Psoas muscle (tissue), 8 donors: ENCODE results near the gene VSNL1. TPM values are rescaled to one million over a fixed set of nuclear protein-coding genes. Genes with fewer than 3 reads are reported as not detected.

Experiments used
- ATAC-seq, 4 donors: fragments of 200-7000 bp; cut with Tn5 transposase; one replicate each; pipeline ENCODE4 v1.9.1; 2020; ENCODE audit warnings: moderate library complexity in 3 of 4, mild to moderate bottlenecking in 2 of 4
- DNase-seq, 2 donors: peaks; one replicate each; pipeline ENCODE4 v3.0.0-alpha.2; 2020
- H3K27ac ChIP-seq: fragments of 200-600 bp; one replicate; pipeline ENCODE4 v1.8.0; 2022
- H3K27me3 ChIP-seq, 3 donors: fragments of 200-600 bp in 1 of 3; one replicate each; pipeline versions ENCODE4 v1.6.1 to v1.8.0; 2013 to 2022; ENCODE audit warnings: low read length in 2 of 3, mild to moderate bottlenecking in 2 of 3, moderate library complexity in 1 of 3; ENCODE audit not compliant: insufficient read depth in 3 of 3
- H3K36me3 ChIP-seq, 2 donors: fragments of 200-600 bp in 1 of 2; one replicate each; pipeline versions ENCODE4 v1.6.1 to v1.8.0; 2013 to 2022; ENCODE audit warnings: low read depth in 1 of 2, mild to moderate bottlenecking in 1 of 2, moderate library complexity in 1 of 2; ENCODE audit not compliant: insufficient read depth in 1 of 2
- H3K4me1 ChIP-seq: fragments of 200-600 bp; one replicate; pipeline ENCODE4 v1.8.0; 2022
- H3K4me3 ChIP-seq: fragments of 200-600 bp; one replicate; pipeline ENCODE4 v1.8.0; 2022; ENCODE audit warnings: mild to moderate bottlenecking
- H3K9me3 ChIP-seq: fragments of 200-600 bp; one replicate; pipeline ENCODE4 v1.8.0; 2022
- WGBS, 3 donors: extraction: QIAGEN DNeasy Blood & Tissue Kit; methylation state at CpG; one replicate each; pipeline versions ENCODE4 v1.1.6 to v1.1.7; 2013; 5-methylcytosine and 5-hydroxymethylcytosine counted together
- intact Hi-C, 2 donors: fragments of 100-400 bp; cut with DNase I; formaldehyde crosslinking; loops; one replicate each; pipeline versions ENCODE4 v1.11.0 to v1.14.2; 2022
- polyA plus RNA-seq, 3 donors: library from polyadenylated mRNA; stranded (reverse); fragments of 200-250 nt; gene quantifications; one replicate each; pipeline ENCODE4 v1.2.3, GENCODE V29; 2013
- total RNA-seq, 4 donors: library from RNA; stranded (reverse); fragmentation: NEBNext Ultra II Directional in 2 of 4; extraction: Animal tissue kit (Norgen Biotek cat#: 25700) in 2 of 4; gene quantifications; one replicate each; pipeline versions ENCODE4 v1.2.1 to v1.2.4, GENCODE V29; 2021 to 2023
- TF ChIP-seq, protein P1 (sequence below): fragments of 200-600 bp; IDR thresholded peaks from one replicate; pipeline ENCODE4 v1.8.0; 2022; ENCODE audit warnings: antibody characterized with exemption
- donor health status: healthy with polysubstance abuse.
- donor health status: DM: no; HTN: no; CAD: no; lungs with moderate emphysema.
- donor health status: Bipolar disorder and iron deficiency.
- donor health status: healthy.
- donor health status: DM: yes; HTN: yes; CAD: no.
- donor health status: DM: no; HTN: no; CAD: no.
- donor health status: DM: no; HTN: no; CAD: no.
- donor health status: DM: yes; HTN: yes; CAD: no.

Gene VSNL1
- total and polyA plus RNA-seq, 7 donors, result 0.05 to 0.52 (median 0.19) TPM; not detected in 3

DNA sequence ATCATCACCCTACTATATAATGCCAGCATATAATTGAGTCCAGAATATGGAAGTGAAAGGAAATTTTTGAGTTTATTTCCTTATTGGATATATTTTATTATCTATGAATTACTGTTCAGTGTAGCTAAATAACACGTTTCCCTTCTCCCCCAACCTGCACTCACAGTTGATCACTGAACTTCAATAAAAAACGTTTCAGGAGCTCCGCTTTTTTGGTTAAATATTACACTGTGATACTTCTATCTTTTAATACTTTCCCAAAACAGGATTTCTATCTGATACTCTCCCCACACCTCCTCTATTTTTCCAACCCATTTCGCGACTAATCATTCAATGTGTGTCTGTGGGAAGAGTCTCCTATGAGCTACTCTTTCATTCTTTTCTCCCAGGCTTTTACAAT is 7.2 kb downstream of the VSNL1 start:
- intact Hi-C loops, result no loop called here
- no peak overlapping the region for H3K4me3 ChIP-seq
- TF ChIP-seq, protein P1, sequence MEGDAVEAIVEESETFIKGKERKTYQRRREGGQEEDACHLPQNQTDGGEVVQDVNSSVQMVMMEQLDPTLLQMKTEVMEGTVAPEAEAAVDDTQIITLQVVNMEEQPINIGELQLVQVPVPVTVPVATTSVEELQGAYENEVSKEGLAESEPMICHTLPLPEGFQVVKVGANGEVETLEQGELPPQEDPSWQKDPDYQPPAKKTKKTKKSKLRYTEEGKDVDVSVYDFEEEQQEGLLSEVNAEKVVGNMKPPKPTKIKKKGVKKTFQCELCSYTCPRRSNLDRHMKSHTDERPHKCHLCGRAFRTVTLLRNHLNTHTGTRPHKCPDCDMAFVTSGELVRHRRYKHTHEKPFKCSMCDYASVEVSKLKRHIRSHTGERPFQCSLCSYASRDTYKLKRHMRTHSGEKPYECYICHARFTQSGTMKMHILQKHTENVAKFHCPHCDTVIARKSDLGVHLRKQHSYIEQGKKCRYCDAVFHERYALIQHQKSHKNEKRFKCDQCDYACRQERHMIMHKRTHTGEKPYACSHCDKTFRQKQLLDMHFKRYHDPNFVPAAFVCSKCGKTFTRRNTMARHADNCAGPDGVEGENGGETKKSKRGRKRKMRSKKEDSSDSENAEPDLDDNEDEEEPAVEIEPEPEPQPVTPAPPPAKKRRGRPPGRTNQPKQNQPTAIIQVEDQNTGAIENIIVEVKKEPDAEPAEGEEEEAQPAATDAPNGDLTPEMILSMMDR, result no peak
- no peak overlapping the region for H3K27ac ChIP-seq
- 70 to 75% (median 74%) methylated on average over 5 of the region's 5 CpGs for WGBS, 3 donors
- H3K27me3 ChIP-seq, result peaks cover 0 to 6% (median 2%) of the 10 kb centered on the region in 3 donors
- no peaks in the 10 kb centered on the region for H3K9me3 ChIP-seq
- H3K36me3 ChIP-seq, result no peaks in the 10 kb centered on the region
- H3K4me1 ChIP-seq, result no peaks in the 10 kb centered on the region
- ATAC-seq, result no peak
- DNase-seq, result no peak

DNA sequence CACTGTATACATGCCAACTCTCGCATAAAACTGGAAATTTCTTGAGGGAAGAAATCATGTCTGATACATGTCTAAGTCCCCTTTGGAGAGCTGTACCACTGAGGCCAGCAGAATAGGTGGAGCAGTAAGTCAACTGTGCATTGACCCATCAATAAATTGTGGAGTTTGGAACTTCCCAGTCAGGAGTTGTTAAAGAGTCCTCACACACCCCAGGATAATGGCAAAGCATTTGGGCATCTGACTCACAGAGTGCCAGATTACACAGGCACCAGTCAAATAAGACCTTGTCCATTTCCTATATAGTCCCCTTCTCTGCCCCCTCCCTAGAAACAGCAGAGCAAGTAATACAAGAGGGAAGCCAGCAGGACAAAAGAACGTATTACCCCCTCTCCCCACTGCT is 10.4 kb downstream of the VSNL1 start:
- TF ChIP-seq, protein P1, result no peak
- WGBS, 3 donors, result 80 to 87% (median 83%) methylated on average over 2 of the region's 2 CpGs
- Histone ChIP-seq H3K36me3 (no peaks in the 10 kb centered on the region), H3K4me1 (no peaks in the 10 kb centered on the region), H3K4me3 (no peak overlapping the region), H3K27ac (no peak overlapping the region), H3K9me3 (no peaks in the 10 kb centered on the region), H3K27me3 (no peaks in the 10 kb centered on the region)
- DNase-seq (no peak), ATAC-seq (no peak)
- intact Hi-C loops, result no loop called here

DNA sequence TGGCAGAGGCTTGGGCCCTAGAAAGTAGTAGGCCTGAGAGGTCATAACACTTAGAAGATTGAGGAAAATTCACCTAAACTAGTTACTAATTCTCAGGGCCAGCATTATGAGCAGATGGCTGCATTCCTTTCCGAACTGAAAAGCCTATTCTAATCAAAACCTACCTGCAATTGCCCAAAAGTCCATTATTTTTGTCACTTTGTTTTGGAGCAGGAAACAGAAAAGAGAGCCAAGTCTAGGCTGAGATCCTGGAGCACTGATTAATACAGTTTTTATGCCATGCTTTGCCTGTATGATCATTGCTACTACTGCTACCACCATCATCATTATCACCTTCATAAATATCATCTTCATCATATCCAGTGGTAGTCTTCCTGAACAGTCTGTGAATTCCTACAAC is 14.7 kb downstream of the VSNL1 start:
- Histone ChIP-seq H3K27ac (no peak overlapping the region), H3K4me3 (no peak overlapping the region), H3K9me3 (no peaks in the 10 kb centered on the region), H3K27me3 (no peaks in the 10 kb centered on the region), H3K4me1 (no peaks in the 10 kb centered on the region), H3K36me3 (no peaks in the 10 kb centered on the region)
- intact Hi-C loops, result no loop called here
- ATAC-seq (no peak), DNase-seq (no peak)
- WGBS, 3 donors, result 77 to 90% (median 82%) methylated on average over 1 of the region's 1 CpG
- TF ChIP-seq, protein P1, result no peak

DNA sequence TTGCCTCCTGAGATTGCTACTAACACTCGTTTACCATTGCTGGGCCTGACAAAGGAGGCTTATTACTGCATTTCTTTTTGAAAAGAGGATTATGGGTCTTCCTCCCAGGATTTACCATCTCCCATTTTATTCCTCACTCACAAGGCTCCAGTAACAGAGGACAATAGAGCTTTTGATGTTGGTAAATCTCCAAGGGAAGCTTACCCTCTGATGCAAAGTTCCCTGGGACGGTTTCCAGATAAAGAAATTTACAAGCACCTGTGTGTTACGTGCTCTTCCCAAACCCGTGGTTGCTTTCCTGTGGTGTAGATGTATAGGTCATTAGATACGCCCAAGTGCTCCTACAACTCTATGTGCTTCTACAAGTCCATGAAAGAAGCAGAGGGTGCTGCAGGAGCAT is 17.1 kb downstream of the VSNL1 start:
- DNase-seq (no peak), ATAC-seq (no peak)
- intact Hi-C loops, result no loop called here
- TF ChIP-seq, protein P1, result no peak
- Histone ChIP-seq H3K4me1 (no peaks in the 10 kb centered on the region), H3K27ac (no peak overlapping the region), H3K27me3 (peaks cover 0 to 4% (median 0%) of the 10 kb centered on the region in 3 donors), H3K4me3 (no peak overlapping the region), H3K36me3 (no peaks in the 10 kb centered on the region), H3K9me3 (no peaks in the 10 kb centered on the region)
- WGBS, 3 donors, result 44 to 46% (median 45%) methylated on average over 5 of the region's 5 CpGs

DNA sequence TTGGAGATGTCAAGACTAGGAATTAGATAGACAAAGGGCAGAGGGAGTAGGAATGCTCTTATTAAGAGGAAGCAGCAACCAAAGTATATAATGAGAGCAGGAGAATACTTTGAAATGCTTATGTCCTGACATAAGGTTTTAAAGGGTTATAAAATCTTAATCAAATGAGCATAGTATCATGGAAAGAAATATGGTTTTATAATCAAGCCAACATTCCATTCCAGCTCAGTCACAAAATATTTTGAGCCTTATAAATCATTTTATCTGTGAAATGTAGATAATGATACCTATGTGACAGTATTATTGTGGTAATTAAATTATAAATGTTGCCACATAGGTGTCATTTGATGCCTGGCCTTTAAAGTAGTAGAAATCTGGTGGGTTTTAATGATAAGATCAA is 17.6 kb downstream of the VSNL1 start:
- intact Hi-C loops, result no loop called here
- Histone ChIP-seq H3K36me3 (no peaks in the 10 kb centered on the region), H3K27ac (no peak overlapping the region), H3K4me3 (no peak overlapping the region), H3K9me3 (no peaks in the 10 kb centered on the region), H3K27me3 (peaks cover 0 to 4% (median 0%) of the 10 kb centered on the region in 3 donors), H3K4me1 (no peaks in the 10 kb centered on the region)
- TF ChIP-seq, protein P1, result no peak
- DNase-seq (no peak), ATAC-seq (no peak)
